HL-60 (cell line): ENCODE measurements around the gene BCL2A1.

ENCODE experiments used
- DNase-seq, 2 experiments: peaks; one replicate each; pipeline ENCODE4 v3.0.0-alpha.2; 2010 to 2020; ENCODE audit warnings: low read depth in 1 of 2, low spot score in 1 of 2
- H3K27ac ChIP-seq: fragments of 250-450 bp; sonication (Bioruptor Pico); replicated peaks from 2 replicates; pipeline ENCODE4 v1.5.1; 2020; ENCODE audit warnings: mild to moderate bottlenecking, moderate library complexity
- H3K27me3 ChIP-seq: fragments of 250-450 bp; sonication (Bioruptor Pico); 2 replicates; pipeline ENCODE4 v1.5.1; 2021; ENCODE audit warnings: mild to moderate bottlenecking, moderate library complexity; ENCODE audit not compliant: insufficient read depth, poor library complexity, severe bottlenecking
- H3K4me3 ChIP-seq: replicated peaks from 2 replicates; pipeline ENCODE4 v1.5.1; 2011; ENCODE audit warnings: mild to moderate bottlenecking, control low read depth, low read length; ENCODE audit not compliant: insufficient read depth
- CTCF ChIP-seq: IDR thresholded peaks from one replicate; pipeline ENCODE4 v1.5.1; 2011; ENCODE audit warnings: low read length, control low read depth, inconsistent platforms; ENCODE audit not compliant: insufficient read depth
- GABPA ChIP-seq: IDR thresholded peaks from 2 replicates; pipeline ENCODE4 v1.6.1; 2012; ENCODE audit warnings: low read depth
- POLR2AphosphoS5 ChIP-seq: IDR thresholded peaks from 2 replicates; pipeline ENCODE4 v1.6.1; 2012; ENCODE audit warnings: low read depth
- SPI1 ChIP-seq: IDR thresholded peaks from 2 replicates; pipeline ENCODE4 v1.6.1; 2012; ENCODE audit warnings: low read depth, mild to moderate bottlenecking, borderline replicate concordance
- TF ChIP-seq, protein P1 (sequence below): IDR thresholded peaks from 2 replicates; pipeline ENCODE4 v1.6.1; 2012; ENCODE audit warnings: low read depth; ENCODE audit not compliant: insufficient replicate concordance

Gene BCL2A1

DNA sequence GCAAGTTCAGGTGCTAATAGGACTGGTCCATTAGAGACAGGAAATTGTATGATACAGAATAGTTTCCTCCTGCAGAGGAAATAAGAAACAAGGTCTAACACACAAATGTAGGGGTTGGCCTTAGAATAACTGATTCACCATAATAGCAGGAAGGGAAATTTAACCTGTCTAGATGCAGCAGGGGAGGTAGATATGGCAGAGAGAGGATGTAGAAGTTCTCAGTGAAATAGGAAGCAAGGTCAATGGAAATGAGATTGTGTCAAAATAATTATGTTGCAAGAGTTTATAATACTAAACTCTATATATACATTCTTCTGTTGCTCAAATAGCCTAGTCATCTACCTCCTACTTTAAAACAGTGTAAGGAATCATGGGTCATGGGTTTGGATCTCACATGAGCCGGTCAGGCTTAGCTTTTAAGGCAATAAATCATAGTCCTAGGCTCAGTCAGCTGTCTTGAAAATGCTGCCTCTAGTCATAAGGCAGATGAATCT, 17.0 kb downstream of the BCL2A1 start:
- no peak overlapping the region for H3K4me3 ChIP-seq
- peak overlapping the region; percentile 70 for H3K27ac ChIP-seq
- no peak for TF ChIP-seq SPI1
- TF ChIP-seq POLR2AphosphoS5, result no peak
- TF ChIP-seq GABPA, result no peak
- TF ChIP-seq, protein P1, sequence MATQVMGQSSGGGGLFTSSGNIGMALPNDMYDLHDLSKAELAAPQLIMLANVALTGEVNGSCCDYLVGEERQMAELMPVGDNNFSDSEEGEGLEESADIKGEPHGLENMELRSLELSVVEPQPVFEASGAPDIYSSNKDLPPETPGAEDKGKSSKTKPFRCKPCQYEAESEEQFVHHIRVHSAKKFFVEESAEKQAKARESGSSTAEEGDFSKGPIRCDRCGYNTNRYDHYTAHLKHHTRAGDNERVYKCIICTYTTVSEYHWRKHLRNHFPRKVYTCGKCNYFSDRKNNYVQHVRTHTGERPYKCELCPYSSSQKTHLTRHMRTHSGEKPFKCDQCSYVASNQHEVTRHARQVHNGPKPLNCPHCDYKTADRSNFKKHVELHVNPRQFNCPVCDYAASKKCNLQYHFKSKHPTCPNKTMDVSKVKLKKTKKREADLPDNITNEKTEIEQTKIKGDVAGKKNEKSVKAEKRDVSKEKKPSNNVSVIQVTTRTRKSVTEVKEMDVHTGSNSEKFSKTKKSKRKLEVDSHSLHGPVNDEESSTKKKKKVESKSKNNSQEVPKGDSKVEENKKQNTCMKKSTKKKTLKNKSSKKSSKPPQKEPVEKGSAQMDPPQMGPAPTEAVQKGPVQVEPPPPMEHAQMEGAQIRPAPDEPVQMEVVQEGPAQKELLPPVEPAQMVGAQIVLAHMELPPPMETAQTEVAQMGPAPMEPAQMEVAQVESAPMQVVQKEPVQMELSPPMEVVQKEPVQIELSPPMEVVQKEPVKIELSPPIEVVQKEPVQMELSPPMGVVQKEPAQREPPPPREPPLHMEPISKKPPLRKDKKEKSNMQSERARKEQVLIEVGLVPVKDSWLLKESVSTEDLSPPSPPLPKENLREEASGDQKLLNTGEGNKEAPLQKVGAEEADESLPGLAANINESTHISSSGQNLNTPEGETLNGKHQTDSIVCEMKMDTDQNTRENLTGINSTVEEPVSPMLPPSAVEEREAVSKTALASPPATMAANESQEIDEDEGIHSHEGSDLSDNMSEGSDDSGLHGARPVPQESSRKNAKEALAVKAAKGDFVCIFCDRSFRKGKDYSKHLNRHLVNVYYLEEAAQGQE, result no peak
- TF ChIP-seq CTCF, result no peak
- no peaks in the 10 kb centered on the region for H3K27me3 ChIP-seq
- peak in 1 of 2 experiments; percentile 73 for DNase-seq

DNA sequence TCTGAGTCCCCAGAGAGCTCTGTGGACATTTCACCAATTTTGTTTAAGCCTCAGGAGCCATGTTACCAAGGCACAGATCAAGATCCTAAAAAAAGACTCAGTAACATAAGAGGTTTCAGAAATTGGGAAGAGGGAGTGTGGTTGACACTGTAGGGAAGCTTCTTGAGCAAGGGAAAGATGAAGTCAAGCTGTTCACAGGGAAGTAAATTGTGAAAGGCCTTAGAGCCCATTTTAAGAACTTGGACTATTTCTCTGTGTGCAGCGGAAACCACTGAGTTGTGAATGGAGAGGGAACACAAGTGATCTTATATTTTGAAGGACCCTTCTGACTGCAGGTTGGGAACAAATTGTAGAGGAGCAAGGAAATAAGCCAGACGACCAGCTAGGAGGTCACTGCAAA, 18.7 kb downstream of the BCL2A1 start:
- TF ChIP-seq CTCF (no peak), GABPA (no peak), POLR2AphosphoS5 (no peak; the same call in 1 of the 2 replicates), SPI1 (peak; percentile 24; the same call in 1 of the 2 replicates)
- TF ChIP-seq, protein P1, result no peak
- Histone ChIP-seq H3K27me3 (no peaks in the 10 kb centered on the region), H3K27ac (peak overlapping the region; percentile 20), H3K4me3 (no peak overlapping the region)
- DNase-seq, result peak; percentile 60 to 69

DNA sequence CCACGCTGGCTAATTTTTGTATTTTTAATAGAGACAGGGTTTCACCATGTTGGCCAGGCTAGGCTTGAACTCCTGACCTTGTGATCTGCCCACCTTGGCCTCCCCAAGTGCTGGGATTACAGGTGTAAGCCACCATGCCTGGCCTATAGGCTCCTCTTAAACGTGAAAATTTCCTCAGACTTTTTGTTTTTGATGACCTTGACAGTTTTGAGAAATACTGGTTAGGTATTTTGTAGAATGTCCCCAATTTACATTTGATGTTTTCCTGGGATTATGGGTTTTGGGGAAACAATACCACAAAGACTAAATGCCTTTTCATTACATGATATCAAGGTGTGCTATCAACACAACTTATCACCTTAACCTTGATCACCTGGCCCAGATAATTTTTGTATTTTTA, 20.7 kb downstream of the BCL2A1 start:
- Histone ChIP-seq H3K27me3 (no peaks in the 10 kb centered on the region), H3K27ac (no peak overlapping the region), H3K4me3 (no peak overlapping the region)
- DNase-seq, result no peak
- TF ChIP-seq POLR2AphosphoS5 (no peak), SPI1 (no peak), GABPA (no peak), CTCF (no peak)
- TF ChIP-seq, protein P1, result no peak
